Spleen (tissue), 7 donors: ENCODE data around the gene HBD.

ENCODE experiments used
- CTCF ChIP-seq, 11 experiments: fragments of 200-600 bp in 7 of 11; fragments of 450-650 bp in 4 of 11; sonication (generic) in 4 of 11; IDR thresholded peaks in 8 of 11; conservative IDR thresholded peaks in 3 of 11; 1 replicate in 7 of 11; 2 replicates in 4 of 11; pipeline versions ENCODE4 v1.4.0 to v1.8.0; 2016 to 2021; ENCODE audit warnings: antibody characterized with exemption in 11 of 11, inconsistent platforms in 4 of 11, mild to moderate bottlenecking in 1 of 11
- POLR2A ChIP-seq, 3 donors: fragments of 450-650 bp; IDR thresholded peaks; one replicate each; pipeline ENCODE4 v1.5.1; 2017; ENCODE audit warnings: antibody characterized with exemption in 3 of 3, mild to moderate bottlenecking in 1 of 3
- donor health status: DM: no; HTN: no; CAD: no; lungs with moderate emphysema.
- donor health status: DM: no; HTN: no; CAD: no.
- donor health status: DM: no; HTN: no; CAD: no.

- TF ChIP-seq CTCF (IDR thresholded peaks at IDR 0.05 in 8 of 11, conservative IDR thresholded peaks at IDR 0.05 in 3 of 11): no peak
- TF ChIP-seq POLR2A (IDR thresholded peaks at IDR 0.05): no peak
Measured at GRCh38 chr11:5226732-5227310, 7.5 kb downstream of the HBD start, which contains the start of gene HBB.
